Measurements from ENCODE around the gene ATP11C.

Gene ATP11C

DNA sequence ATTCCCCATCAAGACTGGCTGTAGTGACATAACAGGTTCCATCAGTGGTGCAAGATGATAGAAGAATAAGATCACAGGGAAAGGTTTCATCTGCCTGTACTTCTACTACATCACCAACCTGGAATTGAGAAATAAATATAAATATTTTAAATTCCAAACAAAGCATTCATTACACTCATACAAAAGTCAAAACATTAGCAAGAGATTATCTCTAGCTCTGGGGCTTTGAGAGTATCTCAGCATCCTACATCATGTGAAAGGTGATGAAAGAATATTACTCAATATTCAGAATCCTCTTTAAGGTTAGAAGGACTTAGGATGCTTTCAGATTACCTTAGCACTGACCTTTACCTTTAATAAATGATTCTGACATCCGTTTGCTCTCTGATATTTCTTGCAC is 128.4 kb downstream of the ATP11C start:
- DNase-seq (ENCODE audit: low spot score) = no peak

DNA sequence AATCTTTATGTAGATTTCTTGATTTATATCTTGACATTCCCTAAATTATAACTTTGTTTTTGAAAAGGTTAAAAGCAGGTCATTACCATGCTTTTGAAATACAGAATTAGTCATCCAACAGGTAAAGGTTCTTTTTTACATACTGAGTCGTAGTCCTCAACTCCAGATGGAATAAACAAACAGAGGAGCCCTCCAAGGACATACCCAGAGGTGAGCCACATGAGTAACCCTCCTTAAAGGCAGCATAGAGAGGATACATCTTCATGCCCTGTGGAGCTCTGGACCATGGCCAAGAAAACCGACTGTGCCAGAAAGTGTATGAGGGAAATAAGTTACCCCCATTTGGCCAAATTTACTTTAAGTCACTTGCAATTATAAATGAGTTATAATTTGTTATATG is 129.6 kb downstream of the ATP11C start:
- DNase-seq (ENCODE audit: low spot score) = no peak

DNA sequence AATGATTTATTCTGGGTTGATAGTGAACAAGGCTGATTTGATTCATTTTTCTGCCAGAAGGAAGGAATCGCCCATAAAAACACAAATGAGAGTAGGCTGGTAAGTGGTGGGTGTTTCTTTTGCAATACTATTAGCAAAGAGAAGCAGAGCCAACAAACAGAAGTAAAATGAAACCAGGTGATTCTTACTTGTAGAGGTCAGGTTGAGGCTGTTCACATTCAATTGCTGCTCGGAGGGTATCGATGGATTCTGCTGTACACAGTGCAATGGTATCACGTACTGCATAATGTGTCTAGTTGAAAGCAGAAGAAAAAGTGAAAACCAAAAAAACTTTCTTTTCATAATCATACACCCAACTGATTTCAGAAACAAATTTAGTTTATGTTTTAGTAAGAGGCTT is 130.8 kb downstream of the ATP11C start:
- DNase-seq (ENCODE audit: low spot score) = no peak

DNA sequence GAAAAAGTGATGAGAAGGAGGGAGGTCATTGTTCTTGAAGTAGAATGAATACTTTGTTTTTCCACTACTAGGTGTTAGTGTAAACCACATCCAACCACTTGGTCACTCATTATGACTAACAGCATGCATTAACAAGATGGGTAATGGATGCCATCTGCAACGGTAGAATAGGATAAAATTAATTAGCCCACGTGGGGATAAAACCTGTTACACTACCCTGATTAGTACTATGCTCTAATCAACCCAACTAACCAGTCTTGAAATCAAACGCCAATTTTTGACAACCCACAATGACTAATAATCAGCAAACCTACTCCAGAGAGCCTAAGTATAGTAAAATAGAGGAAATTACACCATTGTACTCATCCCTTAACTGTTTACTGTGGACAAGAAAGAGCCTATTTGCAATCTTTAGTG is 131.4 kb downstream of the ATP11C start:
- DNase-seq (ENCODE audit: low spot score) = no peak

DNA sequence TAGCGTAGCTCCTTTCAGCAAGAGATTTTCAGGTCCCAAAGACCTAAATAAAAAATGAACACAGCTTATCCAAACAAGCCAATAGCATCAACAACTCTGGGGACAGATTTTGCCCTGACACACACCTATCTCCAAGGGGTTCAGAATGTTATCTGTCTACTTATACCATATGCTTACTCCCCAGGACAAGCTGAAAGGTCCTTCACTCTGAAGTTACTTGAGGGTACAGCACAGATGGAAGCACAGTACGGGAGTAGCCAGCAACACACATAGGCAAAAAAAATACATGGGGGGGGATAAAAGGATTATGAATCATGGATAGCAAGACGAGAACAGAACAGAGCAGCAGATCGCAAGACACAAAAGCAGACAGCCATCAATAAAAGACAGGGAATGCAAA is 134.2 kb downstream of the ATP11C start:
- DNase-seq (ENCODE audit: low spot score) = no peak

DNA sequence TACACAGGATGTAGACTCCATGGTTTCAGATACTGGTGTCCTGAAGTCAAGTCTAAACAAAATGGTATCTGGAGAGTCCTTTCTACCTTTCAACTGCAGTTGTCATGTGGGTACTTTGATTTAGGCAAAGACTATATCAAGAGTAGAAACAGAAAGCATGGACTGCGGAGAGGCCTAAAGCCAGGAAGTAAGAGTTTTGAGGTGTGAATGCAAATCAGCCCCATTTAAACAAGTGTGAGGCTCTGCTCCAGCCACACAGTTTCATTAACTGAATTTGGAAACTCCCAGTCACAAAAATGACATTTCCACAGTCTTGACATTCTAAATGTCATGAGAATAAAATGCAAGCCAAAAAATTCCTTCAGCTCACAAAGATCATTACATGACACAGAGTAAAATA is 137.7 kb downstream of the ATP11C start:
- DNase-seq (ENCODE audit: low spot score) = no peak

DNA sequence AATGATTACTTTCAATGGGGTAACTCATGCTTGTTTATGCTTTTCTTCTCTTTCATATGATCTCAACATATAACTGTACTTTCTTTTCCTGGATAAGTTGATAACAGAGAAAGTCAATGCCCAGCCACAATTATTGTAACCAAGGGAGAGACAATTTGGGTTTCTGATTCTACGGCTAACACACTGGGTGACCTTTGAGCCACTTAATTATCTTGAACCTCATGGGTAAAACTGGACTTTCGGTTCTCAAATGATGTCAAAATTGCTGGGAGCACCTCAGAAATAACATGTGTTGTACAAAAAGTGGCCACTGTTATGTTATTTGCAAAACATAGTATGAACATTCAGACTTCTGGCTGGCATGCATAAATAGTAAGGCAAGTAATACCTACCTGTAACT is 145.3 kb downstream of the ATP11C start:
- DNase-seq (ENCODE audit: low spot score) = no peak

DNA sequence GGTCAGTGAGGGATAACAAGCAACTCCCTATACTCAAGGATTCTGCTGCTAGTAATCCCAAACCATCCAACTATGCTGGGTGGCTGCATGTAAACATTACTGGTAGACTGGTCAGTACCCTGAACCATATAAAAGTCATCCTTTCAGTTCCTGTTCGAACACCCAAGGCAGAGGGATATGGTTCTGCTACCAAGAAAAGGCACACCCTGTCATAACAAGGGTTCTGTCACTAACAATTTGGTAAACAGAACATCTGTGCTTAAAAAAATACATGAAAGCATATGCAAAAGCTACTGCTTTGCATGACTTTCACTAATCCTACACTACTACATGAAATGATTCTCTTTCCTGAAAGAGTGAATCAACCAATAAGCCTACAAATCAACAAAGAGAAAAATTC is 148.0 kb downstream of the ATP11C start:
- no peak for DNase-seq (ENCODE audit: low spot score)

DNA sequence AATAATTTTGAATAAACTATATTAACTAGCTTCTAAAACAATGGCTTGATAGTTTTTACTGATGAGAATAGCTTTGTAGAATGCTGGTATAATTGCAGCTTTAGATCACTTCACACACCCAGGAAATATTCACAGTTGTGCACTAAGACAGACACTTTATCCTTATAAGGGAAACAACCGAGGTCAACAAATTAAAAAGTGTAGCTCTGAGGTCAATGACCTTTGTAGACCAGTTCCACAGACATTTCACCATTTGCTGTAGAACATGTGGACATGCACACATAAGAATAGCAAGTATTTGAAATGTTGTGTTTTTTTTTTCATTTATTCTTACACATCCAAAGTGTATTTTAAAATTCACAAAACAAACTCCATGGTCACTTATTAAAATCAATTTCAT is 148.9 kb downstream of the ATP11C start:
- no peak for DNase-seq (ENCODE audit: low spot score)

DNA sequence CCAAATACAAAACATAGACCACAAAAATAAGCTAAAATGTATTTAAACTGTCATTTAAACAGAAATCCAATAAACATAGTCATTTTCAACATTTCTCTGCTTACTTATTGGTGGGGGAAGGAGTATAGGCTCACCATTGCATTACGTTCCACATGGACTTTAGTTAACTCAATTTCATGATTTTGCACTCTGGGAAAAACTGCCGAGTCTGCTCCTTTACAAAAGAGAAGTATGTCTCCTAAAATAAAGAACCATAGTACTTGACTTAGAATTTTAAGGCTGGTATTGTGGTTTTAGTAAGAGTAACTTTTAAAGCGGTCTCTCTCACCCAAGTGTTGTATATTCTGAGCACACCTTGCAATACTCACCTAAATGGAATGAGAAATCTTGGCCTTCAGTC is 149.8 kb downstream of the ATP11C start:
- no peak for DNase-seq (ENCODE audit: low spot score)

DNA sequence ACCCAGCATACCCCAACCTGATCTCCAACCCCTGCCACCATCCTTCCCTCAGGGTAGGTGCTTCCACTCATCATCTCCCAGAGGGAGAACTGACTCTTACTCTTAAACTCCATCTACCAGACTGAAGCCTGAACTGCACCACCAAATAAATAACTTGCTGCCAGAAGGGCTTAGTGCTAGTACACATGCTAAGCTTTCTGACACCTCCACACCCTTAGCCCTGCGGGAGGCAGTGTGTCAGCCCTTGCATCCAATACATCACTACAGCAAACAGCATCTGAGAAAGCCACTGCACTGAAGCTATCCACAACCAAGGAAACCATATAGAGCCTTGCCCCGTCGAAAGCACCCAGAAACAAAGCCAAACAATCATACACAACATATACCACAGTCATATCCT is 156.3 kb downstream of the ATP11C start:
- DNase-seq (ENCODE audit: low spot score) = no peak

DNA sequence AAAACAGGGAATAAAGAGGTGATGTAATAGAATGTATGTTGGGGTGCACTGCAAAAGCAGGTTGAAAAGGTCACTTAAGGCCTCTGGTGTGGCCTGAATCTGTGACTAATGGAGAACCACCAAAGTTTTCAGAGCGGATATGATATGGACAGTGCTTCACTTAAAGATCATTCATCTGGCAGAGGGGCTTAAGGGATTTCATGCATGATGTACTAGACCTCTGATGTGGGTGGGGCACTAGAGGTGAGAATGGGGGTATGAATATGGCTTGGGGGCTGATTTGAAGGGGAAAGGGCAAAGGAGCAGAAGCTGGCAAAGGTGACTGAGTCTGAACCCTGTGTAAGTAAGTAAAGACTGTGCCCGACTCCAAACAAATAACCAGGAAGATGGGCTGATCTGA is 162.5 kb downstream of the ATP11C start:
- no peak for DNase-seq (ENCODE audit: low spot score)

DNA sequence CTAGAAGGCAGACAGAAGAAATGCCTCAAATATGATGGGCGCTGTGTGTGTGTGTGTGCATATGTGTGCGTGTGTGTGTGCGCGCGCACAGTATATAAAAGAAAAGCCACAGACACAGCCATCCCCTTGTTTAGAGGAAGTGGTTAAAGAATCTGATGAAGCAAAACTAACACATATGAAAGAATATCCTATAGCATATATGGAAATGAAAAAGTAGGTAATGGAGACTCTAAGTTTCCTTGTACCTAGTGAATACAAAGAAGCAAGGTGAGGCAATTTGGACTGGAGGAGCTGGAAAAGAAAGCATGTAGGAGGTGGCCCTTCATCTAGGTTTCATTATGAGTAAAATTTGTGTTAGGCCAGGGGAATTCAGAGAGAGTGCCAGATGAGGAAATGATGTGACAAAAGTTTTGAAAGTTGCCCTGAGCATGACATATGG is 166.3 kb downstream of the ATP11C start:
- peak; percentile 27 for DNase-seq (ENCODE audit: low spot score)

DNA sequence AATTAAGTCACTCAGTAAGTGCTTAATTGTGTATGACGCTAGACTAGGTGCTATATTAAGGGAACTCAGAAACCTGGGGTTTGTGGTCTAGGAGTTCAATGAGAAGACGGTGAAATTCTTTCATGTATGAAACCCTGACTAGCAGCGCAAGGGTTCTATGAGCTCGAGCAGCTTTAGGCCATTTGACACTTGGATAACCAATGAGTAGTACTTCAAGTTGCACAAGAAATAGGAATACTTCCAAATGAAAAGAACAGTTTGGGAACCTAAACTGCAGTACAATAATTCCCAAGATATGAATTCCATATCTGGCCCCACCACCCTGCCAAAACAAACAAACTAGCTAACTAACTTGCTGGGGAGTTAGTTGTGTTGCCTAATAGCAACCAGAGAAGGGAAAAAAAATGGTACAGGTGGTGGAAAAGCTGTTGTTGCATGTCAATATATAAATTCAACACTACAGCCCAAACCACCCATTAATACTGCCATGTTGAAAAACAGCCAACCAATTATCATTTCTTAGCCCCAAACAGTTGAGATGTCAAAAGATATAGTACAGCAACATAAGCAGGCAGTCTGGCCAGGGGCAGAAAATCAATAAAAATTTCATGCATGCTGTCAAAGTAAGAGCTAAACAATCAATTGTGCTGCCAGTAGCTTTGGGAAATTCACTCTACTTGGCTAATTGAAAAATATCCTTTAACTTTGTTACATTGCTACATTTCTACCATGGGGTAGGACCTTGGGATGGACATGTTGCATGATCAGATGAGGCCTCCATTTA is 170.3 kb downstream of the ATP11C start:
- no peak for DNase-seq (ENCODE audit: low spot score)

DNA sequence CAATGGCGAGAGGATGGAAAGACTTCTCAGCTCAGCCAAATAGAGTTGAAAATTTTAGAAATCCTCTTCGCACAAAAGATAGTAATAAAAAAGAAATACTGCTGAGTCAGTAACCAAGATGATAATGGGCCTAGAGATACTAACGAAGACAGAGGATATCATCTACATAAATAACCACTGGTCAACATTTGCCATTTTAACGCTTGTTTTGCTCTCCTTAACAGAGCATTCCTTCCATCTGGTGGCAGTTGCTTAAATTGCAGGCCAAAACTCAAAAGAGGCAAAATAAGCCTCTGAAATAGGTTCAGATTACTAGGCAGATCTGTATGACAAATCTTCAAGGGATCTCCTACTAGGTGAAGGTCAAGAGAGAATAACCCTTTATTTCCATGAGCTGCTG is 173.2 kb downstream of the ATP11C start:
- no peak for DNase-seq (ENCODE audit: low spot score)

DNA sequence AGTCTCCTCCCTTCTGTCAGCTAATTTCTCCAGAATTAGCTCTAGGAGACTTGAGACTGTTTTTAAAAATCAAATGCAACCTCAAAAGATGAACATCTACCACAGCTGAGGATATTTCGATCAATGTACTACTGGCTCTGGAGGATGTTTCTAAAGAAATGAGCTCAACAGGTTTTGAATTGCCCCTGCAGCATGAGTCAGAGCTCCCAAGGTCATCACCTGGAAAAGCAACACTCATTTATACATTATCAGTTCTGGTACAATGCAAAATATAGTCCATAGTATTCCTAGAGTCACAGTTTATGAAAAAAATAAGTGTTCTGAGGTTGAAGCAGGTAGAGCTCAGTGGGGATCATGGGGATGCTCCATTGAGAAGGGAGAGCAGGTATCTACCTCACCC is 174.0 kb downstream of the ATP11C start:
- DNase-seq (ENCODE audit: low spot score) = no peak

DNA sequence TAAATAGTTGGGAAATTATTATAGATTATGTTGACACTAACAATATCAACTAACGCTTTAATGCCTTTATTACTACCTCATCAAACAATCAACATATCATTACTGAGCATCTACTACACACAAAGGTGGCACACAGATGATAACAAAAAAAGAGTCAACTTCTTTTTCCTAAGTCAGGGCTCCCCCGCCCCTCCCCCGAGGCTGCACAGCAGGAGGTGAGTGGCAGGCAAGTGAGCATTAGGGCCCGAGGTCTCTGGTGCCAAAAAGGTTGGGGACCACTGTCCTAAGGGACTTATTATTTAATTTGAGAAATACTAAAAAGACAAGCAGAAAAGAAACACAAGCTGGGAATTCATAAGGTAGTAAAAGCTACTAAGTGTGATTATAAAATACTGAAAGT is 174.6 kb downstream of the ATP11C start:
- DNase-seq (ENCODE audit: low spot score) = no peak

DNA sequence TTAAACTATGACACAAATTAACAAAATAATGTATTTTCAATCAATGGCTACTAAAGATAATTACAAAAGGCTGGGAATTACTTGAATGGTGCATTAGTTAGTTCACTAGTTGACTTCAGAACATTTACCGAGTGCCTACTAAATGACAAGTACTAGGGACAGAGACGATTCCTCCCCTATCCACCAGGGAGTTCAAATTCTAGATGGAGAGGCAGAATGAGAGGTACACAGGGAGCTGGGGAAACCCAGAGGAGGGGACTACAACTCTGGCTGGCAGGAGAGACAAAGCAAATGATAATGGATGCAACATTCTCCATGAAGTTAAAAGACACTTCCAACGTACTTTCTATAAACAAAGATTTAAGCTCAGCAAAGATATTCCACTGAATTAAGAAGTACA is 181.8 kb downstream of the ATP11C start:
- no peak for DNase-seq (ENCODE audit: low spot score)

DNA sequence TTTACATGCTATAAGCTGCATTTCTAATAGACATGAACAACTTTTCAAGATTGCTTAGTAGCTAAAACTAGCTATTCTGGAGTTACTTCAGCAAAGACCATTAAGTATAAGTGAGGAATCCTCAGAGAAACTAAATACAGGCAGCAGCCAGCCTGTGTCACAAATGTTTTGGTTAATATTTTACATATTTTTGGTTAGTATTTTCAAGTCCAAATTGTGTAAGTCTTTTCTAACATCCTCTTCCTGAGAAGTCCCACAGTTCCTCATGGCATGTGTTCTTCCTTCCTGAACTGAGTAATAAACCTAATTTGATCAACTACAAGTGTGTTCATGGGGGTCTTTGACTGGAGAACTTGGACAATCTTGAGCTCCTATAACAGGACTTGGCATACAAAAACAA is 182.5 kb downstream of the ATP11C start:
- DNase-seq (ENCODE audit: low spot score) = no peak

DNA sequence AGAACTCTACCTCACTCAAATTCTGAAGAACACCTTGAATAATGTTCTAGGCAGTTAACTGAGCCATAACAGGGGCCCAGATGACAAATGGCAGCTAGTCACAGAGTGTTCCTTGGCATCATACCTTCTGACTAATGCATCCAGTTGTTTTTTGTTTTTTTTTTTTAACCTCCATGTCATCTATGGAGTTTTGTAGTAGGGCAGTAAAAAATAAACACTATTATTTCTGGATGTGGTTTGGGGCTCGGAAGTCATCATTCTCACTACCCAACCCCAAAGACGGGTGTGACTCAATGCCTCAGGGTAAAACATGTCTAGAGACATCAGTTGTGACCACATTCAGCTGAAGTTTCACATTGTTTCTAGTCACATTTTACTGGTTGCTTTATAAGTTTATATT is 193.7 kb downstream of the ATP11C start:
- peak; percentile 34 for DNase-seq (ENCODE audit: low spot score)

DNA sequence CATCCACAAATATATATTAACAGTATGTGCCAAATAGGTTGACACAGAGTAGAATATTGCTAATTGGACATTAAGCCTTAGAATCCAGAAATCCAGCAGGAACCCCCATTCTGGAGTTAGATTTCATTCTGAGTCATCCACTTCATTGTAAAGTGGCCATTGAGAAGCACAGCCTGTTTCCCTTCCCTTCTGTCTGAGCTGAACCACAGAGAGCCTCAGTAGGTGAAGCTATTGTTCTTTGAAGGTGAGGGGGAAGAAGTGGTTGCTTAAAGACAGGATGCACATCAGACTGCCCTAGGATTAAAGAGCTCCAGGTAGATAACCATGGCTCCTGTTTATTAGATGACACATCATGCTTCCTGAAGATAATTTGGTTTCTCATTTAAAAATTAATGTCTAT is 194.3 kb downstream of the ATP11C start:
- no peak for DNase-seq (ENCODE audit: low spot score)

DNA sequence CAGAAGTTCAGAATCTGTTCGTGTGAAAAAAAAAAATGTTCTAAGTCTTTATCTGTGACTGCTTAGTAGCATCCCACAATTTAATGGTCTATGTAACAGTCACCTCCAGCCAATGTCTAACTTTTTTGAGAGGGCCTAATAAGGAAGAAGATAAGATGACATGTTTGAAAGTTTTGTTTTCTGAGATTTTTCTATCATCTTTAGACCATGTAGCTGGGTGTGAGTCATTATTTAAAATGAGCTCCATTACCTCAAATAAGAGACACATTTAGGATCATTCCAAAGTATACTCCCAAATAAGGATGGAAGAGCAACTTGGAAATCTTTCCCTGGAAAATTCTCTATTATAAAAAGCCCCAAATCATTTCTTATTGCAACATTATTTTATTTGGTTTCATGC is 196.7 kb downstream of the ATP11C start:
- no peak for DNase-seq (ENCODE audit: low spot score)

DNA sequence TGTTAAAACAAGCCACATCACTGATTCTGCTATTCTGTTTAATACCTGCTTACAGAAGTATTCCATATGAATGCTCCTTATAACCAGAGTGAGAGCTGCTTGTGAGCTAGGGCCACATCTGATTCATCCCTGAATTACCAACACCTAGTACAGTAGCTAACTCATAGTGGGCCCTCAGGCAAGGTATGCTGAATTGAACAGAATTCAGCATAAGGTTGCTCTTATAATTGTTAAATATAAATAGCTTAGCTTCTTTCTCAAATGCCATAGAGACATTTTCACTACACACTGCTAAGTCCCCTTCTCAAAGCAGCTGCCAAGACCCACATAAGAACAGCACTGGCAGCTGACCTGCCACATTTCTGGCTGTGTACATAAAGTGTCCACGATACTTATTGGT is 197.9 kb downstream of the ATP11C start:
- DNase-seq (ENCODE audit: low spot score) = no peak

DNA sequence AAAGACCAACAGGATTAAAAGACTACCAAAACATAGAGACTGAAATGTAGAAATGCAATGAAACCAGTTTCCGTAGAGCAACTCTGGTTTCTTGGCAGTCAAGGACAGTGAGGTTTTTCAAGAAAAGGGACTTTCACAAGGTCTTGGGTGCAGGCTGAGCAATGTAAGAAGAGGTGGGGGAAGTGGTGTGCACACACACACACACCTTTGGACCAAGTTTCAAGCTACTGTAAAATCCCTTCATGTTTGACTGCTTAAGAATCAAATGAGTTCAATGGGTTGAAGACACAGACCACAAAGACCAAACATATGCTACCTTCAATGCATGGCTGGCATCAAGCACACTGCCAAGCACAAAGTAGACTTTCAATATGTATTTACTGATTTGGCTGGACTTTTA is 207.1 kb downstream of the ATP11C start:
- DNase-seq (ENCODE audit: low spot score) = no peak

DNA sequence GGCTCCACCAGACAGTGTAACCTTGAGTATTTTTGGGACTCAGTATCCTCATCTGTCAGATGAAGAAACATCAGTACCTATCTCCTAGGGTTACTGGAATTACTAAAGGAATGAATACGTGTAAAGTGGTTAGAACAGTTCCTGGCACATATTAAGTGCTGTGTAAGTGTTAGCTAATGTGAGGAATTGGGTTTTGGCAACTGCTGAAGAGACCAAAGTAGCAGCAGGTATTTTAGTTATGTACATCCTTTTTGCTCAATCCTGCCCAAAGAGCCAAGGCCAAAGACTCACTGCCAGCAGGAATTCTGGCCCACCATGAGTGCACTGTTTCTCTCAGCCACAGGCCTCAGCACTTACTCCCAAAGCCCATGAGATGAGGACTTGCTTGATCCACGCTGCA is 208.2 kb downstream of the ATP11C start:
- DNase-seq (ENCODE audit: low spot score) = no peak
